H1 (cell line): ENCODE data around the gene SNAP47. TPM values are rescaled to one million over a fixed set of nuclear protein-coding genes. Genes with fewer than 3 reads are reported as not detected.

Source experiments
- CTCF ChIA-PET: fragments of 300-600 bp; sonication (Branson Sonifier 250); formaldehyde crosslinking; loops from one replicate; lab custom pipeline; 2021; ENCODE audit not compliant: partially characterized antibody; lab: Charles Lee
- POLR2A ChIA-PET: fragments of 300-600 bp; sonication (Branson Sonifier 250); formaldehyde crosslinking; loops from one replicate; lab custom pipeline; 2021; ENCODE audit warnings: inconsistent platforms; ENCODE audit not compliant: partially characterized antibody; lab: Charles Lee
- DNase-seq, 2 experiments: peaks; one replicate each; pipeline versions ENCODE4 v3.0.0 to v3.0.0-alpha.2; 2010 to 2022; ENCODE audit warnings: low spot score in 2 of 2, low read depth in 1 of 2, mixed read lengths in 1 of 2
- FAIRE-seq: peaks from 2 replicates; lab custom pipeline; 2011; peaks lifted over from hg19 to GRCh38; lab: Jason Lieb, UNC
- H2AFZ ChIP-seq: 2 replicates; pipeline ENCODE4 v1.8.1; 2012; ENCODE audit warnings: low read length, inconsistent platforms
- H2AK5ac ChIP-seq: 2 replicates; pipeline ENCODE4 v1.6.1; 2013; ENCODE audit warnings: low read depth, low read length
- H2BK120ac ChIP-seq: replicated peaks from 2 replicates; pipeline ENCODE3; 2013; ENCODE audit warnings: low read depth, low read length, inconsistent platforms
- H2BK12ac ChIP-seq: 2 replicates; pipeline ENCODE4 v1.6.1; 2013; ENCODE audit warnings: low read depth, low read length
- H2BK15ac ChIP-seq: 2 replicates; pipeline ENCODE4 v1.6.1; 2013; ENCODE audit warnings: low read length
- H2BK20ac ChIP-seq: 2 replicates; pipeline ENCODE4 v1.6.1; 2013; ENCODE audit warnings: low read length
- H2BK5ac ChIP-seq: 2 replicates; pipeline ENCODE4 v1.6.1; 2013; ENCODE audit warnings: low read depth, low read length
- H3K14ac ChIP-seq: 2 replicates; pipeline ENCODE4 v1.6.1; 2013; ENCODE audit warnings: inconsistent platforms; ENCODE audit not compliant: insufficient read length
- H3K18ac ChIP-seq: 2 replicates; pipeline ENCODE4 v1.6.1; 2013; ENCODE audit warnings: low read length; ENCODE audit errors: extremely low read depth
- H3K23ac ChIP-seq: 2 replicates; pipeline ENCODE4 v1.6.1; 2013; ENCODE audit warnings: inconsistent platforms; ENCODE audit not compliant: insufficient read length
- H3K23me2 ChIP-seq: 2 replicates; pipeline ENCODE4 v1.6.1; 2013; ENCODE audit warnings: low read depth, low read length
- H3K27ac ChIP-seq: 2 replicates; pipeline ENCODE4 v1.6.1; 2011; ENCODE audit warnings: low read depth, low read length, inconsistent platforms
- H3K27me3 ChIP-seq, 4 experiments: replicated peaks in 1 of 4; 1 replicate in 1 of 4; 2 replicates in 3 of 4; pipeline versions ENCODE4 v1.6.1 to v1.8.1; 2011 to 2013; ENCODE audit warnings: low read length in 3 of 4, mild to moderate bottlenecking in 3 of 4, inconsistent platforms in 2 of 4, mixed read lengths in 2 of 4, moderate library complexity in 1 of 4; ENCODE audit not compliant: control insufficient read depth in 3 of 4, insufficient read depth in 3 of 4; ENCODE audit errors: extremely low read depth in 1 of 4
- H3K36me3 ChIP-seq, 4 experiments: 2 replicates each; pipeline versions ENCODE4 v1.6.1 to v1.8.1; 2011 to 2013; ENCODE audit warnings: mild to moderate bottlenecking in 4 of 4, low read length in 3 of 4, moderate library complexity in 2 of 4, control low read depth in 1 of 4, inconsistent platforms in 1 of 4; ENCODE audit not compliant: insufficient read depth in 4 of 4, control insufficient read depth in 2 of 4
- H3K4ac ChIP-seq: replicated peaks from 2 replicates; pipeline ENCODE3; 2013; ENCODE audit warnings: low read length, low read depth, mixed read lengths, inconsistent platforms; ENCODE audit not compliant: insufficient read length
- H3K4me1 ChIP-seq, 4 experiments: replicated peaks in 1 of 4; 1 replicate in 1 of 4; 2 replicates in 3 of 4; pipeline versions ENCODE4 v1.6.1 to v1.8.1; 2011 to 2013; ENCODE audit warnings: low read length in 3 of 4, inconsistent platforms in 2 of 4, mixed read lengths in 1 of 4; ENCODE audit not compliant: insufficient read depth in 4 of 4, control insufficient read depth in 3 of 4
- H3K4me2 ChIP-seq, 2 experiments: 2 replicates each; pipeline versions ENCODE4 v1.6.1 to v1.8.1; 2011 to 2013; ENCODE audit warnings: low read depth in 2 of 2, low read length in 2 of 2, control low read depth in 1 of 2, inconsistent platforms in 1 of 2, mild to moderate bottlenecking in 1 of 2; ENCODE audit not compliant: insufficient read depth in 1 of 2
- H3K4me3 ChIP-seq, 4 experiments: fragments of 200-600, 300-600 bp in 1 of 4; sonication (generic), shearing (Covaris generic), sonication (Bioruptor Twin) in 1 of 4; 2 replicates each; pipeline versions ENCODE4 v1.5.1 to v1.8.1; 2011 to 2016; ENCODE audit warnings: low read length in 4 of 4, low read depth in 3 of 4, control low read depth in 2 of 4, inconsistent platforms in 2 of 4, mild to moderate bottlenecking in 2 of 4, mixed read lengths in 1 of 4, moderate library complexity in 1 of 4; ENCODE audit not compliant: insufficient read depth in 2 of 4; ENCODE audit errors: extremely low read depth in 1 of 4
- H3K56ac ChIP-seq: replicated peaks from 2 replicates; pipeline ENCODE3; 2013; ENCODE audit warnings: low read depth, mild to moderate bottlenecking, mixed read lengths, low read length, inconsistent platforms; ENCODE audit not compliant: insufficient read length
- H3K79me1 ChIP-seq: 2 replicates; pipeline ENCODE4 v1.6.1; 2013; ENCODE audit warnings: low read depth, low read length, control low read depth
- H3K79me2 ChIP-seq, 2 experiments: 2 replicates each; pipeline versions ENCODE4 v1.6.1 to v1.8.1; 2012 to 2013; ENCODE audit warnings: low read length in 2 of 2, mild to moderate bottlenecking in 2 of 2, inconsistent platforms in 1 of 2; ENCODE audit not compliant: insufficient read depth in 2 of 2, control insufficient read depth in 1 of 2
- H3K9ac ChIP-seq, 4 experiments: replicated peaks in 1 of 4; 1 replicate in 1 of 4; 2 replicates in 3 of 4; pipeline versions ENCODE4 v1.6.1 to v1.8.1; 2011 to 2013; ENCODE audit warnings: low read depth in 3 of 4, low read length in 3 of 4, control low read depth in 2 of 4, mild to moderate bottlenecking in 2 of 4, moderate library complexity in 2 of 4, inconsistent platforms in 1 of 4; ENCODE audit errors: extremely low read depth in 1 of 4
- H3K9me3 ChIP-seq, 2 experiments: 2 replicates each; pipeline versions ENCODE4 v1.6.1 to v1.8.1; 2012 to 2013; ENCODE audit warnings: mild to moderate bottlenecking in 2 of 2, moderate library complexity in 2 of 2, control low read depth in 1 of 2, inconsistent platforms in 1 of 2, low read depth in 1 of 2, low read length in 1 of 2, mixed read lengths in 1 of 2; ENCODE audit not compliant: insufficient read depth in 2 of 2
- H4K20me1 ChIP-seq, 2 experiments: replicated peaks in 1 of 2; 2 replicates each; pipeline versions ENCODE3 to v1.8.1; 2011 to 2013; ENCODE audit warnings: inconsistent platforms in 2 of 2, low read length in 2 of 2, mild to moderate bottlenecking in 1 of 2; ENCODE audit not compliant: insufficient read depth in 2 of 2, control insufficient read depth in 1 of 2
- H4K5ac ChIP-seq: 2 replicates; pipeline ENCODE4 v1.6.1; 2013; ENCODE audit warnings: low read length, low read depth, mixed read lengths, inconsistent platforms; ENCODE audit not compliant: insufficient read length
- H4K8ac ChIP-seq: 2 replicates; pipeline ENCODE4 v1.8.0; 2013; ENCODE audit warnings: mild to moderate bottlenecking, moderate library complexity, low read length, inconsistent platforms; ENCODE audit not compliant: insufficient read depth; ENCODE audit errors: extremely low read depth
- H4K91ac ChIP-seq: replicated peaks from 2 replicates; pipeline ENCODE3; 2013; ENCODE audit warnings: low read length, mixed read lengths, inconsistent platforms; ENCODE audit not compliant: insufficient read length
- BACH1 ChIP-seq: IDR thresholded peaks from 2 replicates; pipeline ENCODE4 v1.6.1; 2012; ENCODE audit warnings: low read length, improper control_type of control experiment
- BCL11A ChIP-seq, 2 experiments: IDR thresholded peaks; one replicate each; pipeline ENCODE4 v1.6.1; 2011; ENCODE audit warnings: low read depth in 2 of 2, low read length in 2 of 2, mild to moderate bottlenecking in 2 of 2
- CBX5 ChIP-seq: fragments of 300-800, 300-1000 bp; sonication (generic); IDR thresholded peaks from 2 replicates; pipeline ENCODE4 v1.7.1; 2016; ENCODE audit warnings: antibody characterized with exemption, low read length, low read depth
- CHD2 ChIP-seq: IDR thresholded peaks from 2 replicates; pipeline ENCODE4 v1.6.1; 2012; ENCODE audit warnings: low read length, improper control_type of control experiment
- EGR1 ChIP-seq: IDR thresholded peaks from 2 replicates; pipeline ENCODE4 v1.6.1; 2011; ENCODE audit warnings: low read depth, low read length, borderline replicate concordance
- EZH2 ChIP-seq: fragments of 200-600 bp; sonication (generic); IDR thresholded peaks from 2 replicates; pipeline ENCODE4 v1.7.1; 2012; ENCODE audit warnings: low read depth, mild to moderate bottlenecking, moderate library complexity, low read length, inconsistent platforms; ENCODE audit not compliant: severe bottlenecking
- MAX ChIP-seq: IDR thresholded peaks from 2 replicates; pipeline ENCODE4 v1.6.1; 2012; ENCODE audit warnings: inconsistent platforms
- POLR2A ChIP-seq, 2 experiments: IDR thresholded peaks; 1 replicate in 1 of 2; 2 replicates in 1 of 2; pipeline ENCODE4 v1.6.1; 2011; ENCODE audit warnings: low read depth in 2 of 2, low read length in 2 of 2, mild to moderate bottlenecking in 2 of 2; ENCODE audit errors: control extremely low read depth in 1 of 2
- RBBP5 ChIP-seq: IDR thresholded peaks from 2 replicates; pipeline ENCODE4 v1.7.1; 2012; ENCODE audit warnings: low read depth, mild to moderate bottlenecking, inconsistent platforms, low read length, moderate library complexity, borderline replicate concordance
- TAF1 ChIP-seq: IDR thresholded peaks from 2 replicates; pipeline ENCODE4 v1.6.1; 2011; ENCODE audit warnings: mild to moderate bottlenecking, low read depth, low read length
- WGBS, 2 experiments: shearing (Covaris generic) in 1 of 2; methylation state at CpG; one replicate each; pipeline versions ENCODE4 v1.1.6 to v1.1.7; 2013 to 2015; ENCODE audit warnings: low lambda C conversion rate in 2 of 2, mixed read lengths in 2 of 2, inconsistent platforms in 1 of 2, low coverage in 1 of 2, missing lambda C conversion rate in 1 of 2; ENCODE audit not compliant: insufficient replicate concordance in 2 of 2, insufficient coverage in 1 of 2, insufficient read length in 1 of 2; ENCODE audit errors: extremely low coverage in 1 of 2, missing lambda C conversion rate in 1 of 2; 5-methylcytosine and 5-hydroxymethylcytosine counted together
- polyA plus RNA-seq, 7 experiments: library from polyadenylated mRNA; depleted of rRNA in 3 of 7; stranded (reverse) in 5 of 7; unstranded in 2 of 7; fragments of >200 nt in 5 of 7; fragments of 200-250 nt in 2 of 7; gene quantifications; 1 replicate in 5 of 7; 2 replicates in 1 of 7; 4 replicates in 1 of 7; pipeline versions ENCODE4 v1.2.1 to v1.2.3, GENCODE V29; 2011 to 2013; ENCODE audit warnings: missing spikeins in 2 of 7, mixed read lengths in 2 of 7
- total RNA-seq: library from RNA; stranded (reverse); fragmentation: NEBNext Ultra II Directional; extraction: Animal tissue kit (Norgen Biotek cat#: 25700); gene quantifications from 2 replicates; pipeline ENCODE4 v1.2.1, GENCODE V29; 2021

The SNAP47 gene
- total and polyA plus RNA-seq, 2 of the 8 experiments (the other 6 are each of a cell fraction or from before 2014, with no cell fraction given), result 37.6 to 42.2 TPM

GRCh38 chr1:227815468-227816409 is 80.5 kb downstream of the SNAP47 start, which contains the start of gene PRSS38:
TSS of gene PRSS38 (plus strand) at chr1:227815675. CDS start at chr1:227815717, 42 bp downstream.
- H3K9me3 ChIP-seq, result peaks cover 21 to 38% of the 10 kb centered on the region in 2 experiments
- ChIA-PET POLR2A (no interaction called here), CTCF (interaction anchor here (0.6 kb wide), 1 partner anchor 603 kb away, joined by 3 read pairs; no protein-coding TSS in a partner anchor)
- no peak within 1 kb of the TSS for H3K4ac ChIP-seq
- peak within 1 kb of the TSS; percentile 25 for H3K56ac ChIP-seq
- no peaks in the 10 kb centered on the region for H3K36me3 ChIP-seq
- WGBS, 2 experiments, result 90% methylated on average over 35 of the region's 44 CpGs; no CpG with 5 or more reads in 1 of the 2 experiments
- no peaks in the 10 kb centered on the region for H3K23me2 ChIP-seq
- H2BK12ac ChIP-seq, result no peak within 1 kb of the TSS
- H3K4me3 ChIP-seq, result peak within 1 kb of the TSS in 1 of 4 experiments; percentile 2; a peak in 1 of 8 replicates
- DNase-seq (no peak), FAIRE-seq (no peak)
- H2BK20ac ChIP-seq, result no peak within 1 kb of the TSS
- no peaks in the 10 kb centered on the region for H3K79me1 ChIP-seq
- H3K27me3 ChIP-seq, result no peaks in the 10 kb centered on the region
- no peaks in the 10 kb centered on the region for H4K20me1 ChIP-seq
- H2BK15ac ChIP-seq, result no peak within 1 kb of the TSS
- no peak within 1 kb of the TSS for H3K23ac ChIP-seq
- H3K9ac ChIP-seq, result no peak within 1 kb of the TSS
- H2BK5ac ChIP-seq, result no peak within 1 kb of the TSS
- H3K14ac ChIP-seq, result no peak within 1 kb of the TSS
- no peak within 1 kb of the TSS for H4K5ac ChIP-seq
- no peak within 1 kb of the TSS for H3K18ac ChIP-seq
- H3K27ac ChIP-seq, result no peak within 1 kb of the TSS
- no peaks in the 10 kb centered on the region for H3K79me2 ChIP-seq
- H2AFZ ChIP-seq, result no peak within 1 kb of the TSS
- H4K91ac ChIP-seq, result peak within 1 kb of the TSS; percentile 54
- H3K4me2 ChIP-seq, result no peak within 1 kb of the TSS
- no peak within 1 kb of the TSS for H4K8ac ChIP-seq
- H2AK5ac ChIP-seq, result no peak within 1 kb of the TSS
- no peak within 1 kb of the TSS for H2BK120ac ChIP-seq
- no peaks in the 10 kb centered on the region for H3K4me1 ChIP-seq
- no peak for TF ChIP-seq RBBP5
- TF ChIP-seq CHD2, result no peak
- TF ChIP-seq CBX5, result no peak
- no peak for TF ChIP-seq BACH1
- no peak for TF ChIP-seq TAF1
- no peak for TF ChIP-seq EZH2
- no peak for TF ChIP-seq POLR2A (IDR thresholded peaks at IDR 0.05; ENCODE audit: control extremely low read depth in 1 of 2, low read depth in 2 of 2, low read length in 2 of 2)
- TF ChIP-seq MAX, result peak; percentile 58; the same call in 1 of the 2 replicates
- TF ChIP-seq EGR1, result no peak
- no peak for TF ChIP-seq BCL11A (IDR thresholded peaks at IDR 0.05; ENCODE audit: low read depth in 2 of 2, low read length in 2 of 2)
